Measurements from ENCODE around the gene DIAPH2.

DNA sequence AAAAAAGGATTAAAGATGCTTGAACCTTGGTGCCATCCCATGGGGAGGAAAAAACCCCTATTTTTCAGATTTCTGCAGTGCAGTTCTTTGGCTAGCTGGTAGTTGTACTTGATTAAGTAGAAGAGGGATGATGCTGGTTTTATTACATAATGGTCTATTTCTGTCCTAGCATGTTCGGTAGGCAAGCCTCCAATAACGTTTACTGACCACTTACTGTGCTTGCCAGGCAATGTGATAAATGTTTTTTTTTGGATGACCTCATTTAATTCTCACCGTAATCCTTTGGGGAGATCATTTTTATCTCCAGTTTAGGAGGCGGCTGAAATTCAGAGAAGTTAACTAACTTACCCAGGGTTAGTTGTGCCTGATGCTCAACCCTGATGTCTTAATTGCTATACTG is 106.9 kb downstream of the DIAPH2 start:
- TF ChIP-seq, protein P1, sequence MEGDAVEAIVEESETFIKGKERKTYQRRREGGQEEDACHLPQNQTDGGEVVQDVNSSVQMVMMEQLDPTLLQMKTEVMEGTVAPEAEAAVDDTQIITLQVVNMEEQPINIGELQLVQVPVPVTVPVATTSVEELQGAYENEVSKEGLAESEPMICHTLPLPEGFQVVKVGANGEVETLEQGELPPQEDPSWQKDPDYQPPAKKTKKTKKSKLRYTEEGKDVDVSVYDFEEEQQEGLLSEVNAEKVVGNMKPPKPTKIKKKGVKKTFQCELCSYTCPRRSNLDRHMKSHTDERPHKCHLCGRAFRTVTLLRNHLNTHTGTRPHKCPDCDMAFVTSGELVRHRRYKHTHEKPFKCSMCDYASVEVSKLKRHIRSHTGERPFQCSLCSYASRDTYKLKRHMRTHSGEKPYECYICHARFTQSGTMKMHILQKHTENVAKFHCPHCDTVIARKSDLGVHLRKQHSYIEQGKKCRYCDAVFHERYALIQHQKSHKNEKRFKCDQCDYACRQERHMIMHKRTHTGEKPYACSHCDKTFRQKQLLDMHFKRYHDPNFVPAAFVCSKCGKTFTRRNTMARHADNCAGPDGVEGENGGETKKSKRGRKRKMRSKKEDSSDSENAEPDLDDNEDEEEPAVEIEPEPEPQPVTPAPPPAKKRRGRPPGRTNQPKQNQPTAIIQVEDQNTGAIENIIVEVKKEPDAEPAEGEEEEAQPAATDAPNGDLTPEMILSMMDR (IDR thresholded peaks at IDR 0.05), result no peak
- no peak for TF ChIP-seq EZH2 (IDR thresholded peaks at IDR 0.05; ENCODE audit: borderline replicate concordance, insufficient read depth, low read depth, low read length, poor library complexity, severe bottlenecking)

Measured in B cell (primary cell).